ENCODE results near the gene TEX36.

- TF ChIP-seq CTCF (IDR thresholded peaks at IDR 0.05) (no peak), POLR2AphosphoS5 (IDR thresholded peaks at IDR 0.05) (no peak)
Measured at GRCh38 chr10:125625586-125625985, 57.4 kb downstream of the TEX36 start.

All from esophagus muscularis mucosa (tissue), 3 donors.